ENCODE data around the gene PLK3. TPM values are rescaled to one million over a fixed set of nuclear protein-coding genes. Genes with fewer than 3 reads are reported as not detected.

The PLK3 gene
- total and polyA plus RNA-seq, 9 of the 15 experiments (the other 6 are each of a cell fraction or from before 2014, with no cell fraction given), result 0.52 to 22.7 (median 11.0) TPM

GRCh38 chr1:44783697-44784093 is 16.5 kb upstream of the PLK3 start:
- POLR2A ChIA-PET, result interaction anchor here (0.6 to 12.0 kb wide), 7 partner anchors 5 to 62 kb away, joined by 3 to 253 read pairs (median 7); partner anchors contain the start of genes BEST4, BTBD19, PLK3 and RPS8
- H3K36me3 ChIP-seq (ENCODE audit: control insufficient read depth, insufficient read depth, low read length), result peaks cover 30% of the 10 kb centered on the region
- no peaks in the 10 kb centered on the region for H3K27me3 ChIP-seq (ENCODE audit: control insufficient read depth in 2 of 2, insufficient read depth in 2 of 2, low read length in 2 of 2)
- no peak overlapping the region for H3K27ac ChIP-seq (ENCODE audit: extremely low read depth, low read depth, low read length)
- no peak overlapping the region for H2AFZ ChIP-seq (ENCODE audit: low read depth, low read length)
- in situ Hi-C loops (cut with MboI) (no loop called here), intact Hi-C loops (cut with micrococcal nuclease) (no loop called here)
- H3K4me2 ChIP-seq (ENCODE audit: insufficient read depth, low read length), result no peak overlapping the region
- ATAC-seq (no peak), DNase-seq (ENCODE audit: extremely low read depth in 1 of 4, low spot score in 3 of 4) (no peak), FAIRE-seq (no peak)
- H3K4me3 ChIP-seq, result no peak overlapping the region
- H3K79me2 ChIP-seq (ENCODE audit: control insufficient read depth, insufficient read depth, low read length), result peaks cover 6% of the 10 kb centered on the region
- 59% methylated on average over 8 of the region's 8 CpGs for WGBS (ENCODE audit: insufficient coverage, low coverage, missing lambda C conversion rate)
- peaks cover 0 to 17% of the 10 kb centered on the region in 2 experiments; a peak in 4 of 5 replicates for H3K4me1 ChIP-seq (replicated peaks in 1 of 2; ENCODE audit: control insufficient read depth in 2 of 2, insufficient read depth in 2 of 2, low read length in 2 of 2)
- peaks cover 2% of the 10 kb centered on the region for H3K9me1 ChIP-seq (ENCODE audit: control insufficient read depth, insufficient read depth, low read length)
- no TSS peak for BruUV-seq (replicated peaks)
- H3K9me3 ChIP-seq (replicated peaks; ENCODE audit: control insufficient read depth, insufficient read depth, low read depth, low read length), result no peaks in the 10 kb centered on the region
- no peak overlapping the region for H3K9ac ChIP-seq (ENCODE audit: insufficient read depth in 1 of 2, low read depth in 2 of 2, low read length in 2 of 2)
- CTCF ChIA-PET (ENCODE audit: low intra/inter-chr PET ratio), result no interaction called here
- H4K20me1 ChIP-seq (replicated peaks; ENCODE audit: control insufficient read depth, insufficient read depth, low read length), result peaks cover 2% of the 10 kb centered on the region
- no peak for TF ChIP-seq SRSF9 (IDR thresholded peaks at IDR 0.05; ENCODE audit: borderline replicate concordance, low read depth, low read length)
- no peak for TF ChIP-seq HINFP (tag; conservative IDR thresholded peaks at IDR 0.05; ENCODE audit: low read depth)
- no peak for TF ChIP-seq ZNF695 (CRISPR knock-in tag; IDR thresholded peaks at IDR 0.05)
- no peak for TF ChIP-seq SMAD1 (IDR thresholded peaks at IDR 0.05; ENCODE audit: low read depth, low read length, partially characterized antibody)
- TF ChIP-seq ZNF277 (CRISPR knock-in tag; IDR thresholded peaks at IDR 0.05; ENCODE audit: borderline replicate concordance), result no peak
- no peak for TF ChIP-seq SMARCC2 (IDR thresholded peaks at IDR 0.05; ENCODE audit: low read depth)
- TF ChIP-seq ZNF740 (CRISPR knock-in tag; IDR thresholded peaks at IDR 0.05), result no peak
- no peak for TF ChIP-seq ZNF740 (tag; IDR thresholded peaks at IDR 0.05)
- TF ChIP-seq RBM34 (IDR thresholded peaks at IDR 0.05; ENCODE audit: borderline replicate concordance, insufficient read depth, low read length), result no peak
- TF ChIP-seq CTBP1 (IDR thresholded peaks at IDR 0.05; ENCODE audit: borderline replicate concordance), result no peak
- TF ChIP-seq RBM39 (optimal IDR thresholded peaks at IDR 0.05; ENCODE audit: low read depth, low read length), result no peak
- no peak for TF ChIP-seq POLR3G (IDR thresholded peaks at IDR 0.05; ENCODE audit: extremely low read depth, insufficient read length, insufficient replicate concordance)
- TF ChIP-seq NELFE (IDR thresholded peaks at IDR 0.05; ENCODE audit: insufficient read depth, insufficient read length), result no peak
- TF ChIP-seq ADNP (tag; IDR thresholded peaks at IDR 0.05), result no peak
- no peak for TF ChIP-seq E2F5 (CRISPR knock-in tag; IDR thresholded peaks at IDR 0.05)
- no peak for TF ChIP-seq ARNT (IDR thresholded peaks at IDR 0.05)
- TF ChIP-seq KAT7 (CRISPR knock-in tag; IDR thresholded peaks at IDR 0.05; ENCODE audit: borderline replicate concordance), result no peak
